H1 (cell line): Measurements from ENCODE around the gene NAA38. TPM values are rescaled to one million over a fixed set of nuclear protein-coding genes. Genes with fewer than 3 reads are reported as not detected.

ENCODE experiments used
- CTCF ChIA-PET: fragments of 300-600 bp; sonication (Branson Sonifier 250); formaldehyde crosslinking; loops from one replicate; lab custom pipeline; 2021; ENCODE audit not compliant: partially characterized antibody; lab: Charles Lee
- POLR2A ChIA-PET: fragments of 300-600 bp; sonication (Branson Sonifier 250); formaldehyde crosslinking; loops from one replicate; lab custom pipeline; 2021; ENCODE audit warnings: inconsistent platforms; ENCODE audit not compliant: partially characterized antibody; lab: Charles Lee
- DNase-seq, 2 experiments: peaks; one replicate each; pipeline versions ENCODE4 v3.0.0 to v3.0.0-alpha.2; 2010 to 2022; ENCODE audit warnings: low spot score in 2 of 2, low read depth in 1 of 2, mixed read lengths in 1 of 2
- FAIRE-seq: peaks from 2 replicates; lab custom pipeline; 2011; peaks lifted over from hg19 to GRCh38; lab: Jason Lieb, UNC
- H2AFZ ChIP-seq: 2 replicates; pipeline ENCODE4 v1.8.1; 2012; ENCODE audit warnings: low read length, inconsistent platforms
- H2AK5ac ChIP-seq: 2 replicates; pipeline ENCODE4 v1.6.1; 2013; ENCODE audit warnings: low read depth, low read length
- H2BK120ac ChIP-seq: replicated peaks from 2 replicates; pipeline ENCODE3; 2013; ENCODE audit warnings: low read depth, low read length, inconsistent platforms
- H2BK12ac ChIP-seq: 2 replicates; pipeline ENCODE4 v1.6.1; 2013; ENCODE audit warnings: low read depth, low read length
- H2BK15ac ChIP-seq: 2 replicates; pipeline ENCODE4 v1.6.1; 2013; ENCODE audit warnings: low read length
- H2BK20ac ChIP-seq: 2 replicates; pipeline ENCODE4 v1.6.1; 2013; ENCODE audit warnings: low read length
- H2BK5ac ChIP-seq: 2 replicates; pipeline ENCODE4 v1.6.1; 2013; ENCODE audit warnings: low read depth, low read length
- H3K14ac ChIP-seq: 2 replicates; pipeline ENCODE4 v1.6.1; 2013; ENCODE audit warnings: inconsistent platforms; ENCODE audit not compliant: insufficient read length
- H3K18ac ChIP-seq: 2 replicates; pipeline ENCODE4 v1.6.1; 2013; ENCODE audit warnings: low read length; ENCODE audit errors: extremely low read depth
- H3K23ac ChIP-seq: 2 replicates; pipeline ENCODE4 v1.6.1; 2013; ENCODE audit warnings: inconsistent platforms; ENCODE audit not compliant: insufficient read length
- H3K23me2 ChIP-seq: 2 replicates; pipeline ENCODE4 v1.6.1; 2013; ENCODE audit warnings: low read depth, low read length
- H3K27ac ChIP-seq: 2 replicates; pipeline ENCODE4 v1.6.1; 2011; ENCODE audit warnings: low read depth, low read length, inconsistent platforms
- H3K27me3 ChIP-seq, 4 experiments: replicated peaks in 1 of 4; 1 replicate in 1 of 4; 2 replicates in 3 of 4; pipeline versions ENCODE4 v1.6.1 to v1.8.1; 2011 to 2013; ENCODE audit warnings: low read length in 3 of 4, mild to moderate bottlenecking in 3 of 4, inconsistent platforms in 2 of 4, mixed read lengths in 2 of 4, moderate library complexity in 1 of 4; ENCODE audit not compliant: control insufficient read depth in 3 of 4, insufficient read depth in 3 of 4; ENCODE audit errors: extremely low read depth in 1 of 4
- H3K36me3 ChIP-seq, 4 experiments: 2 replicates each; pipeline versions ENCODE4 v1.6.1 to v1.8.1; 2011 to 2013; ENCODE audit warnings: mild to moderate bottlenecking in 4 of 4, low read length in 3 of 4, moderate library complexity in 2 of 4, control low read depth in 1 of 4, inconsistent platforms in 1 of 4; ENCODE audit not compliant: insufficient read depth in 4 of 4, control insufficient read depth in 2 of 4
- H3K4ac ChIP-seq: replicated peaks from 2 replicates; pipeline ENCODE3; 2013; ENCODE audit warnings: low read length, low read depth, mixed read lengths, inconsistent platforms; ENCODE audit not compliant: insufficient read length
- H3K4me1 ChIP-seq, 4 experiments: replicated peaks in 1 of 4; 1 replicate in 1 of 4; 2 replicates in 3 of 4; pipeline versions ENCODE4 v1.6.1 to v1.8.1; 2011 to 2013; ENCODE audit warnings: low read length in 3 of 4, inconsistent platforms in 2 of 4, mixed read lengths in 1 of 4; ENCODE audit not compliant: insufficient read depth in 4 of 4, control insufficient read depth in 3 of 4
- H3K4me2 ChIP-seq, 2 experiments: 2 replicates each; pipeline versions ENCODE4 v1.6.1 to v1.8.1; 2011 to 2013; ENCODE audit warnings: low read depth in 2 of 2, low read length in 2 of 2, control low read depth in 1 of 2, inconsistent platforms in 1 of 2, mild to moderate bottlenecking in 1 of 2; ENCODE audit not compliant: insufficient read depth in 1 of 2
- H3K4me3 ChIP-seq, 4 experiments: fragments of 200-600, 300-600 bp in 1 of 4; sonication (generic), shearing (Covaris generic), sonication (Bioruptor Twin) in 1 of 4; 2 replicates each; pipeline versions ENCODE4 v1.5.1 to v1.8.1; 2011 to 2016; ENCODE audit warnings: low read length in 4 of 4, low read depth in 3 of 4, control low read depth in 2 of 4, inconsistent platforms in 2 of 4, mild to moderate bottlenecking in 2 of 4, mixed read lengths in 1 of 4, moderate library complexity in 1 of 4; ENCODE audit not compliant: insufficient read depth in 2 of 4; ENCODE audit errors: extremely low read depth in 1 of 4
- H3K56ac ChIP-seq: replicated peaks from 2 replicates; pipeline ENCODE3; 2013; ENCODE audit warnings: low read depth, mild to moderate bottlenecking, mixed read lengths, low read length, inconsistent platforms; ENCODE audit not compliant: insufficient read length
- H3K79me1 ChIP-seq: 2 replicates; pipeline ENCODE4 v1.6.1; 2013; ENCODE audit warnings: low read depth, low read length, control low read depth
- H3K79me2 ChIP-seq, 2 experiments: 2 replicates each; pipeline versions ENCODE4 v1.6.1 to v1.8.1; 2012 to 2013; ENCODE audit warnings: low read length in 2 of 2, mild to moderate bottlenecking in 2 of 2, inconsistent platforms in 1 of 2; ENCODE audit not compliant: insufficient read depth in 2 of 2, control insufficient read depth in 1 of 2
- H3K9ac ChIP-seq, 4 experiments: replicated peaks in 1 of 4; 1 replicate in 1 of 4; 2 replicates in 3 of 4; pipeline versions ENCODE4 v1.6.1 to v1.8.1; 2011 to 2013; ENCODE audit warnings: low read depth in 3 of 4, low read length in 3 of 4, control low read depth in 2 of 4, mild to moderate bottlenecking in 2 of 4, moderate library complexity in 2 of 4, inconsistent platforms in 1 of 4; ENCODE audit errors: extremely low read depth in 1 of 4
- H3K9me3 ChIP-seq, 2 experiments: 2 replicates each; pipeline versions ENCODE4 v1.6.1 to v1.8.1; 2012 to 2013; ENCODE audit warnings: mild to moderate bottlenecking in 2 of 2, moderate library complexity in 2 of 2, control low read depth in 1 of 2, inconsistent platforms in 1 of 2, low read depth in 1 of 2, low read length in 1 of 2, mixed read lengths in 1 of 2; ENCODE audit not compliant: insufficient read depth in 2 of 2
- H4K20me1 ChIP-seq, 2 experiments: replicated peaks in 1 of 2; 2 replicates each; pipeline versions ENCODE3 to v1.8.1; 2011 to 2013; ENCODE audit warnings: inconsistent platforms in 2 of 2, low read length in 2 of 2, mild to moderate bottlenecking in 1 of 2; ENCODE audit not compliant: insufficient read depth in 2 of 2, control insufficient read depth in 1 of 2
- H4K5ac ChIP-seq: 2 replicates; pipeline ENCODE4 v1.6.1; 2013; ENCODE audit warnings: low read length, low read depth, mixed read lengths, inconsistent platforms; ENCODE audit not compliant: insufficient read length
- H4K8ac ChIP-seq: 2 replicates; pipeline ENCODE4 v1.8.0; 2013; ENCODE audit warnings: mild to moderate bottlenecking, moderate library complexity, low read length, inconsistent platforms; ENCODE audit not compliant: insufficient read depth; ENCODE audit errors: extremely low read depth
- H4K91ac ChIP-seq: replicated peaks from 2 replicates; pipeline ENCODE3; 2013; ENCODE audit warnings: low read length, mixed read lengths, inconsistent platforms; ENCODE audit not compliant: insufficient read length
- E2F6 ChIP-seq: IDR thresholded peaks from 2 replicates; pipeline ENCODE4 v1.6.1; 2012; ENCODE audit warnings: inconsistent platforms
- JUND ChIP-seq: IDR thresholded peaks from 2 replicates; pipeline ENCODE4 v1.6.1; 2011; ENCODE audit warnings: mild to moderate bottlenecking, improper control_type of control experiment, low read length
- MAX ChIP-seq: IDR thresholded peaks from 2 replicates; pipeline ENCODE4 v1.6.1; 2012; ENCODE audit warnings: inconsistent platforms
- POLR2A ChIP-seq, 2 experiments: IDR thresholded peaks; 1 replicate in 1 of 2; 2 replicates in 1 of 2; pipeline ENCODE4 v1.6.1; 2011; ENCODE audit warnings: low read depth in 2 of 2, low read length in 2 of 2, mild to moderate bottlenecking in 2 of 2; ENCODE audit errors: control extremely low read depth in 1 of 2
- TEAD4 ChIP-seq: IDR thresholded peaks from 2 replicates; pipeline ENCODE4 v1.6.1; 2012; ENCODE audit warnings: low read depth, low read length, inconsistent platforms, mixed read lengths
- ZNF274 ChIP-seq: IDR thresholded peaks from 2 replicates; pipeline ENCODE4 v1.7.0; 2012; ENCODE audit warnings: low read length, borderline replicate concordance; ENCODE audit errors: extremely low read depth
- WGBS, 2 experiments: shearing (Covaris generic) in 1 of 2; methylation state at CpG; one replicate each; pipeline versions ENCODE4 v1.1.6 to v1.1.7; 2013 to 2015; ENCODE audit warnings: low lambda C conversion rate in 2 of 2, mixed read lengths in 2 of 2, inconsistent platforms in 1 of 2, low coverage in 1 of 2, missing lambda C conversion rate in 1 of 2; ENCODE audit not compliant: insufficient replicate concordance in 2 of 2, insufficient coverage in 1 of 2, insufficient read length in 1 of 2; ENCODE audit errors: extremely low coverage in 1 of 2, missing lambda C conversion rate in 1 of 2; 5-methylcytosine and 5-hydroxymethylcytosine counted together
- polyA plus RNA-seq, 7 experiments: library from polyadenylated mRNA; depleted of rRNA in 3 of 7; stranded (reverse) in 5 of 7; unstranded in 2 of 7; fragments of >200 nt in 5 of 7; fragments of 200-250 nt in 2 of 7; gene quantifications; 1 replicate in 5 of 7; 2 replicates in 1 of 7; 4 replicates in 1 of 7; pipeline versions ENCODE4 v1.2.1 to v1.2.3, GENCODE V29; 2011 to 2013; ENCODE audit warnings: missing spikeins in 2 of 7, mixed read lengths in 2 of 7
- total RNA-seq: library from RNA; stranded (reverse); fragmentation: NEBNext Ultra II Directional; extraction: Animal tissue kit (Norgen Biotek cat#: 25700); gene quantifications from 2 replicates; pipeline ENCODE4 v1.2.1, GENCODE V29; 2021

Gene NAA38
- total and polyA plus RNA-seq, 2 of the 8 experiments (the other 6 are each of a cell fraction or from before 2014, with no cell fraction given): 30.2 to 109 TPM

GRCh38 chr17:7823581-7824001, 33.8 kb downstream of the NAA38 start:
- Histone ChIP-seq H2BK12ac (peak overlapping the region; percentile 62; the same call in 1 of the 2 replicates), H2AFZ (peak overlapping the region; percentile 28; the same call in 1 of the 2 replicates), H3K56ac (no peak overlapping the region), H3K4me2 (peak overlapping the region; percentile 11 to 19; a peak in 1 of 4 replicates), H3K36me3 (no peaks in the 10 kb centered on the region), H3K79me1 (no peaks in the 10 kb centered on the region), H3K18ac (no peak overlapping the region; the same call in 1 of the 2 replicates), H2AK5ac (no peak overlapping the region; the same call in 1 of the 2 replicates), H3K23me2 (no peaks in the 10 kb centered on the region), H4K8ac (no peak overlapping the region), H2BK5ac (0 out of 2 replicates have a peak overlapping the region, but pooled peaks have one; percentile 16), H4K5ac (no peak overlapping the region), H2BK20ac (peak overlapping the region; percentile 48; the same call in 1 of the 2 replicates), H3K4ac (no peak overlapping the region), H4K20me1 (no peaks in the 10 kb centered on the region), H3K4me1 (peaks cover 0 to 7% (median 5%) of the 10 kb centered on the region in 4 experiments; a peak in 5 of 7 replicates), H3K27ac (no peak overlapping the region), H3K27me3 (peaks cover 0 to 15% (median 10%) of the 10 kb centered on the region in 4 experiments; a peak in 6 of 7 replicates), H2BK15ac (peak overlapping the region; percentile 72; the same call in 1 of the 2 replicates), H4K91ac (no peak overlapping the region), H3K9me3 (no peaks in the 10 kb centered on the region), H3K23ac (no peak overlapping the region), H3K9ac (no peak overlapping the region), H2BK120ac (no peak overlapping the region), H3K79me2 (no peaks in the 10 kb centered on the region), H3K14ac (no peak overlapping the region), H3K4me3 (no peak overlapping the region)
- peak; percentile 86 for TF ChIP-seq MAX
- no peak for TF ChIP-seq ZNF274
- TF ChIP-seq JUND: peak; percentile 82
- TF ChIP-seq E2F6: peak; percentile 93
- no peak for TF ChIP-seq POLR2A (IDR thresholded peaks at IDR 0.05; ENCODE audit: control extremely low read depth in 1 of 2, low read depth in 2 of 2, low read length in 2 of 2)
- TF ChIP-seq TEAD4: peak; percentile 59; the same call in 1 of the 2 replicates
- 62% methylated on average over 20 of the region's 20 CpGs; no CpG with 5 or more reads in 1 of the 2 experiments for WGBS, 2 experiments
- ChIA-PET POLR2A (interaction anchor here (0.6 to 1.0 kb wide), 2 partner anchors 9 to 13 kb away, joined by 3 to 5 read pairs; no protein-coding TSS in a partner anchor), CTCF (interaction anchor here (0.6 to 8.9 kb wide), 22 partner anchors 9 to 1866 kb away, joined by 3 to 71 read pairs (median 4); partner anchors contain the start of genes KDM6B and NAA38)
- DNase-seq (no peak), FAIRE-seq (no peak)
